ENCODE data around the gene ARHGAP1. TPM values are rescaled to one million over a fixed set of nuclear protein-coding genes. Genes with fewer than 3 reads are reported as not detected.

The ARHGAP1 gene
- total RNA-seq, 2 experiments from 2014 or later = 16.3 to 42.6 TPM

GRCh38 chr11:46637546-46637945 is 62.9 kb downstream of the ARHGAP1 start:
- no TSS peak for BruUV-seq (replicated peaks)
- ChIA-PET CTCF (ENCODE audit: unreplicated experiment) (no interaction called here), POLR2A (no interaction called here)

GRCh38 chr11:46635557-46636139 is 64.8 kb downstream of the ARHGAP1 start:
- no peaks in the 10 kb centered on the region for H3K79me2 ChIP-seq (ENCODE audit: insufficient read depth, low read depth, low read length)
- intact Hi-C loops (cut with micrococcal nuclease; ENCODE audit: unreplicated experiment) = no loop called here
- H2AFZ ChIP-seq (ENCODE audit: low read length) = no peak overlapping the region
- no peaks in the 10 kb centered on the region for H3K9me2 ChIP-seq (ENCODE audit: insufficient read depth, low read length)
- H3K4me1 ChIP-seq (ENCODE audit: insufficient read depth, low read length, poor library complexity, severe bottlenecking) = no peaks in the 10 kb centered on the region
- TF ChIP-seq EZH2phosphoT487 (IDR thresholded peaks at IDR 0.05; ENCODE audit: borderline replicate concordance, low read depth, low read length) = no peak
- TF ChIP-seq CTCF (conservative IDR thresholded peaks at IDR 0.05; ENCODE audit: low read length) = no peak
- no peak overlapping the region for H3K27ac ChIP-seq (ENCODE audit: low read depth, low read length, poor library complexity, severe bottlenecking)
- no peaks in the 10 kb centered on the region for H3K9me3 ChIP-seq (ENCODE audit: low read length)
- no peak for DNase-seq (ENCODE audit: low spot score)
- H4K20me1 ChIP-seq (ENCODE audit: insufficient read depth, low read length) = no peaks in the 10 kb centered on the region
- ChIA-PET CTCF (ENCODE audit: unreplicated experiment) (no interaction called here), POLR2A (interaction anchor here (0.6 kb wide), 1 partner anchor 566 kb away, joined by 3 read pairs; no protein-coding TSS in a partner anchor)
- H3K36me3 ChIP-seq (ENCODE audit: insufficient read depth, low read length) = peaks cover 29% of the 10 kb centered on the region
- BruUV-seq (replicated peaks) = no TSS peak
- H3K4me3 ChIP-seq (ENCODE audit: low read depth, low read length, poor library complexity, severe bottlenecking) = no peak overlapping the region
- no peak overlapping the region for H3K4me2 ChIP-seq (ENCODE audit: low read length)

More at GRCh38 chr11:46637546-46637945, 62.9 kb downstream of the ARHGAP1 start:
- intact Hi-C loops (cut with micrococcal nuclease; ENCODE audit: unreplicated experiment) = no loop called here
- no peaks in the 10 kb centered on the region for H3K9me2 ChIP-seq (ENCODE audit: insufficient read depth, low read length)
- no peaks in the 10 kb centered on the region for H3K79me2 ChIP-seq (ENCODE audit: insufficient read depth, low read depth, low read length)
- DNase-seq (ENCODE audit: low spot score) = no peak
- no peak overlapping the region for H3K27ac ChIP-seq (ENCODE audit: low read depth, low read length, poor library complexity, severe bottlenecking)
- peaks cover 1% of the 10 kb centered on the region; the same call in 1 of the 2 replicates for H3K9me3 ChIP-seq (ENCODE audit: low read length)
- H3K4me1 ChIP-seq (ENCODE audit: insufficient read depth, low read length, poor library complexity, severe bottlenecking) = no peaks in the 10 kb centered on the region
- H4K20me1 ChIP-seq (ENCODE audit: insufficient read depth, low read length) = no peaks in the 10 kb centered on the region
- peaks cover 19% of the 10 kb centered on the region for H3K36me3 ChIP-seq (ENCODE audit: insufficient read depth, low read length)
- H3K4me2 ChIP-seq (ENCODE audit: low read length) = no peak overlapping the region
- TF ChIP-seq CTCF (conservative IDR thresholded peaks at IDR 0.05; ENCODE audit: low read length) (no peak), EZH2phosphoT487 (IDR thresholded peaks at IDR 0.05; ENCODE audit: borderline replicate concordance, low read depth, low read length) (no peak)
- H3K4me3 ChIP-seq (ENCODE audit: low read depth, low read length, poor library complexity, severe bottlenecking) = no peak overlapping the region
- no peak overlapping the region for H2AFZ ChIP-seq (ENCODE audit: low read length)
